Stimulated activated CD4-positive, alpha-beta T cell treated with anti-CD3 and anti-CD28 coated beads, Interleukin-12 subunit alpha, Interleukin-12 subunit beta, amount 100 ng/mL, for 4 hours (primary cell): ENCODE measurements around the gene MMP20.

Source experiments
- DNase-seq: peaks from one replicate; pipeline ENCODE4 v3.0.0-alpha.2; 2020

The MMP20 gene

DNA sequence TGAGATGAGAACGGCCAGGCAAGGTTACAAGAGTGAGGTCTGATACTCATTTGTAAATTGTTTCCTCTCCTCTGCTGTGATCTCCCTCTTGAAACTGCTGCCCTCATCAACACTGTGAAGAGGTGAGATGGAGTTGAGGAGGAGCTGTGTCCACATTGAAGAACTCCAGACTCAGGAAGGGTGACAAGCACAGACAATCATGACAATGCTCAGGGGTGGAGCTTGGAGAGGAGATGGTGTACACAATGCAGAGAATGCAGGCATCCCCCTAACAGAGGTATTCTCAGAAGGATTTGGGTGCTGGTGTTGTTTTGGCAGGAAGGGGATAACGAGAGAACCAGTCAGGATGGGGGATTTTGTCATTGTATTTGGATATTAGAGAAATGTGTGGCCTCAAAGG is 73.1 kb downstream of the MMP20 start:
- no peak for DNase-seq

DNA sequence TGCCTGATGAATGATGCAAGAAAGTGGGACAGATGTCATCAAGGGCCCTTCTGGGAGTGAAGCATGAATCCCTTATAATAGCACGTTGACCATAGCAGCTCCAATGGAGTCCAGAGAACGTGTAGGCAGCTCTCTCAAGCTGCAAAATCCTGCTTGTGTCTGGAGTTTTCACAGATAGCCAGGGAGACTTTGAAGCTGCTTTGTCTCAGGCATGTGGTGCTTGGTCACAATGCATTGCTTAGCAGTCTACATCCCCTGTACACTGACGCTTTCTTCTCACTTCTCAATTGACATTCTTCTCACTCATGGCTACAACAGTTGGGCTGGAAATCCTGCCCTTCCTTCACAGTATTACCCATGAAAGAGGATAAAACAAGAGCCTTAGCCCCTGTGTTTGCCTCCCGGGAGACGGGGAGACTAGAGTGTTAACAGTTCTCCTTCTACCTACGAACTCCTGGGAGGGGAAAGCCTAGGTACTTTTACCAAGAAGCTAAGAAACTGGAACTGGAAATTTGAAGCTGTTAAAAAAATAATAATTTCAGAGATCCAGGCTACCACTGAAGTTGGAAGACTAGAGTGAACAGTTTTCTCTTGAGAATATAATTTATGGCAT is 73.9 kb downstream of the MMP20 start:
- DNase-seq = no peak

DNA sequence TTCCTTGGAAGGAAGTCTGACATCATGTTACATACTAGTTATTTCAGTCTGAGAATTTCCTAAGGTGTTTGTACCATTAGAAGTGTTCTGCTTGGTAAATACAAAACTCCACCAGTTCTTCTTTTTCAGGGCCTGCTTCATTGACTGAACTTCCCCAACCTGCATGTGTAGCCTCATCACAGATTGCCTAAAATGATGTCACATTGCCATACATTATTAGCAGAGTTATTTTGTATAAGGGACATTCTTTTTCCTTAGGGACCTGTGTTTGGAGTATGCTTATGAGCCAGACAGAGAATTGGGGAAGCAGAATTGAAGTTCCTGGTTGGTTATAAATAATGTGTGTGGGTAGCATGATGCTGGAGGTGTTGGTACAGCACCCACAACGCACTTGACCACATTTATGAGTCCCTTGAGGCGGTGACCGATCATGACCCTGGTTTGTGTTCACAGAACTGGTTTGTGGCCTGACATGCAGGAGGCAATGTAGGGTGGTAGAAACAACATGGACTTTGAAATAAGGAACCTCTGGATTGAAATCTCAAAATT is 78.1 kb downstream of the MMP20 start:
- no peak for DNase-seq

DNA sequence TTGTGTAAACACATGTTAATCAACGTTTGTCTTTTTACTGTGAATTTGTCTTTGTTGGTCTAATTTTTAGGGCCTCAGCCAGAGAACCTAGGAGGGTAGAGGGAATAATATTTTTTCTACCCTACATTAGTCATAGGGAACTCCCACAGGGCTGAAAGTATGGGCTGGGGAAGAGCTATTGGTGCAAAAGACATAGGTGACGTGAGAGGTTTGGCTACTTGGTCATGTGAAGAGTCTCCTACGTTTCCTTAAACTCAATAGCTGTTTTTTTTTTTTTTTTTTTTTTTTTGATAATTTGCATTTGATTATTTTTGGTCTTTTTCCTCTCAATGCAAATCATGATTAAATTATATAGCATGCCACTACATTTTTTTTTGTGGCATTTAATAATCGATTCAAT is 78.7 kb downstream of the MMP20 start:
- no peak for DNase-seq

DNA sequence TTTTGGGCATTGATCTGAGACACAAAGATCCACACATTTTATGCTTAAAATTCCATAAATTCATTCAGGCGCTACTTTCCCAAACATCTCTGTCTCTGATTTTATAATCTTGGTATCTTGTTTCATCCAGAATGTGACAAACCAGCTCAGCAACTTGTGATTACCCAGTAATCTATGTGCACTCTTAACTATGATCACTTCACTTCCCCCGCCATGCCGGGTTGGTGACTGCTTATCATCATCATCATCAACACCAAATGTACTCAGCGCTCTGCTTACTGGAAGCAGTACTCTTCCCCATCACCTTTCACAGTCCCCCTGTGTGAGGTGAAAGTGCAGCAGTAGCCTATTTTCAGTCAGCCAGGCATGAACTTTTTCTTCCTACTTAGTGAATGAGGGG is 79.4 kb downstream of the MMP20 start:
- no peak for DNase-seq

DNA sequence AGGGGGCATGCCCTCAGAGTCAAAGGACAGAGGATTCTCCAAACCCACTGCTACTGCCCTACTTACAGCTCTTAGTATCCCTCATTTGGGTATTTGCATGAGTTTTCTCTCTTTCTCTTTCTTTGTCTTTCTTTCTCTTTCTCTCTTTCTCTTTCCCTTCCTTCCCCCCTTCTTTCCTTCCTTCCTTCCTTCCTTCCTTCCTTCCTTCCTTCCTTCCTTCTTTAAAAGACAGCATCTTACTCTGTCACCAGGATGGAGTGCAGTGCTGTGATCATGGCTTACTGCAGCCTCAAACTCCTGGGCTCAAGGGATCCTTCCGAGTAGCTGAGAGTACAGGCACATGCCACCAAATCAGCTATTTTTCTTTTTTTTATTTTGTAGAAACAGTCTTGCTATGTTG is 80.5 kb downstream of the MMP20 start:
- DNase-seq = no peak

DNA sequence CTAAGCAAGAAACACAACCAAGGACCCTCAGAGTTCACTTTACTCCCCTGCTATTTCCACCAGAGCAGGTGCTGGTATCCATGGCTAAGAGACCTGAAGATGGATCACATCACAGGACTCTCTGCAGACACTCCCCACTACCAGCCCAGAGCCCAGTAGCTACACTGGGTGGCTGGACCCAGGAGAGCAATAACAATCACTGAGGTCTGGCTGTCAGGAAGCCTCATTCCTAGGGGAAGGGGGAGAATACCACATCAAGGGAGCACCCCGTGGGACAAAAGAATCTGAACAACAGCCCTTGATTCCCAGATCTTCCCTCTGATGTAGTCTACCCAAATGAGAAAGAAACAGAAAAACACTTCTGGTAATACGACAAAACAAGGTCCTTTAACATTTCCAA is 85.6 kb downstream of the MMP20 start:
- no peak for DNase-seq

DNA sequence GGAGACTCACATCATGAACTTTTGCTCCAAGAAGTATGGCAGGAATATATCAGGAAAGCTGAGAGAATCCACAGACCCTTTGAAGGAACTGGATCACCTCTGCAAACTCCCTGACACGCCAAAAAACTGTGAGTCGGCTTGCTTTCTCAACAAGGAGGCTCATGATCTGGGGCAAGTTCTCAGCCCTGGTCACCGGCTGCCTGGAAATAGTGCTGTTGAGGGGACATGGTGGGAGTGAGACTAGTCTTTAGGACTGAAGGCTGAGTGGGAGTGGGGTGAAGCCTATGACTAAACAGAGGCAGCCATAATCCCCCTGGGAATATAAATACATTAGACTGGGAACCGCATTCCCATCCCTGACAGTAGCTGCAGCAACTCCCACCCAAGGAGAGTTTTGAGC is 86.2 kb downstream of the MMP20 start:
- no peak for DNase-seq

DNA sequence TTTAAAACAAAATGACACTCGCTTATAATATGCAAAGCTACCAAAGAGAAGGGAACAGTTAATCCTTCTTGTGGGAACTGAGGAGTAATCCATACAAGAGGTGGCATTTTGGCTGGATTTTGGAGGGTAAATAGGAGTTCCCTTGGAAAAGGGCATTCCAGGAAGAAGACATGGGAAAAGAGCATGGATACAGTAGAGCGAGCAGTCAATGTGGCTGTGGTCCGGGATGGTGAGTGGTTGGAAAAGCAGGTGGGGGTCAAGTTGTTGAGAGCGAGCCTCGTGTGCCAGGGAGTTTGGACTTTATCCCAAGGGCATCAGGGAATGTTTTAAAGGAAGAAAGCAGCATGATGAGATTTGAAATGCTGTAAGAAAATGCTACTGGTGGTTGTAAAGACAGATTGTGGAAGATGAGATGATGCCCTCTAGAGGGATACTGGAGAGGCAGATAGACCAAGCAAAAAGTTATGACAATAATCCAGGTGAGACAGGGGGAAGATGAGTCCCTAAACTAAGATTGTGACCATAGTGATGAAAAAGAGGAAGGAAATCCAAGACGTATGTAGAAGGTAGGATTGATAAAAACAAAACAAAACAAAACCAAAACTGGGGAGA is 90.8 kb downstream of the MMP20 start:
- no peak for DNase-seq

DNA sequence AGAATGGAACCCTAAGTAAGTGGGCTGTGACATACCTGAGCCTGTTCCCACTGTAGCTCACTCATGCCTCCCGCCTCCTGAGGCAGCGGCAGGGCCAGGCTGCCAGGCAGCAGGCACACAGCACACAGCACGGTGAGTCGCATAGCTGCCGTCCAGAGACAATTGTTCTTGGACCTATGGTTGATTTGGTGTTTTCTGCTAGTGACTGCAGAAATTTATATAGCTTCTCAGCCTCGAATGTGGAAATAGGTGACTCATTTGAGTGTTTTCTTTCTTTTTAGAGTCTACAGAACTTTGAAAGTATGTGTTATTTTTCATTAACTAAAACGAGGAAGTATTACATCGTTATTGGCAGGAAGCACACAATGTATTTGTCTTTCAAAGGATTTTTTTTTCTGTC is 94.6 kb downstream of the MMP20 start, which contains the start of gene MMP7:
Gene MMP7, minus strand, starts transcription at position 190 of the 400 bp plus-strand sequence. Its CDS starts 47 bp downstream, at position 143.
- DNase-seq = no peak

DNA sequence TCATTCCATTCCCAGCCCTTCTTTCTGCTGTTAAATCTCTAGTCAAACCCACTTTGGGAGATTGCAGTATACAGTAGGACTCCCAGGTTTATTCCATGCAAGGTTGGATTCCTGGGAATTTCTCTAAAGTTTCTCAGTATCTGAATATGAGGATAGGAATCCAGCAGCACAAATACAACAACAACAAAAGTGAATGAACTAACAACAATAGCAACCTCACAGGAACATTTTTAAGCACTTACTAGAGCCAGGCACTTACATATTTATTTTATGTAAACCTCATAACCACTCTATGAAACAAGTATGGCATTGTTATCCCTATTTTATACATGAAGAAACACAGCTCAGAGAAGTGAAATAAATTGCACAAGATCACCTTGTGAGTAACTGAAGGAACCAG is 96.5 kb downstream of the MMP20 start:
- no peak for DNase-seq

DNA sequence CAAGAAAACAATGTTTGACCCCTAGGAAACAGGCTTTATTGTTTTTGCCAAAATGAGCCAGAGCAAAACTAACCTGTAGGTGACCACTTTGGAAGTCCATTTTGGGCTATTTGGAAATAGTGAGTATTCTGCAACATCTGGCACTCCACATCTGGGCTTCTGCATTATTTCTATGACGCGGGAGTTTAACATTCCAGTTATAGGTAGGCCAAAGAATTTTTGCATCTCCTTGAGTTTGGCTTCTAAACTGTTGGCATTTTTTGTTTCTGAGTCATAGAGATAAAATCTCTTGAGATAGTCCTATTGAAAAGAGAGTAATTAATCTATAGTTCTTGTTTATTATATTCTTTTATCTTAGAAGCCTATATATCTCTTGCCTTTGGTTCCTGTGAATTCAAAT is 97.4 kb downstream of the MMP20 start:
- DNase-seq = no peak

DNA sequence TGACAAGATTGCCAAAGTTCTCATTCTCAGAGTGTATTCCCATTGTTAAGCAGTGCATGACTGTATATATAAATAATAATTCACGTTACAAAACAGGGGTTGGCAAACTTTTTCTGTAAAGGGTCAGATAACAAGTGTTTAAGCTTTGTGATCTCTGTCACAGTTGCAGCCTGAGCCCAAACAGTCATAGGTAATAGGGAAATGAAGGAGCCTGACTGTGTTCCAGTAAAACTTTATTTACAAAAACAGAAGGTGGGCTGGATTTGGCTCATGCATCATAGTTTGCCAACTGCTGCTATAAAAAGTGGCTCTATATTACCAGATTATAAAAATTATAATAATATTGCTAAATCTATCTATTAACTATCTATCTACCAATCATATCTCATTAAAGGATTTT is 98.1 kb downstream of the MMP20 start:
- DNase-seq = no peak
